Endothelial cell of umbilical vein (primary cell): ENCODE results near the gene SNX5. TPM values are rescaled to one million over a fixed set of nuclear protein-coding genes. Genes with fewer than 3 reads are reported as not detected.

Source experiments
- BruUV-seq: library from RNA; stranded (reverse); fragments of 400-500 nt; replicated peaks from 2 replicates; lab custom pipeline; 2021; lab: Mats Ljungman, UMichigan
- CTCF ChIA-PET: fragments of 300-600, 350-600 bp; sonication (Branson Sonifier 250); formaldehyde crosslinking; loops from one replicate; lab custom pipeline; 2021; ENCODE audit warnings: antibody characterized with exemption, inconsistent platforms; lab: Charles Lee
- POLR2A ChIA-PET: fragments of 300-600, 350-600 bp; sonication (Branson Sonifier 250); formaldehyde crosslinking; loops from one replicate; lab custom pipeline; 2021; ENCODE audit warnings: antibody characterized with exemption, inconsistent platforms; lab: Charles Lee
- DNase-seq: peaks from one replicate; pipeline ENCODE4 v3.0.0-alpha.2; 2011; ENCODE audit warnings: low read depth, low spot score
- FAIRE-seq: peaks from 2 replicates; lab custom pipeline; 2011; peaks lifted over from hg19 to GRCh38; lab: Jason Lieb, UNC
- H2AFZ ChIP-seq: 2 replicates; pipeline ENCODE4 v1.6.0; 2012; ENCODE audit warnings: low read depth, low read length, control low read depth, inconsistent platforms
- H3K27ac ChIP-seq: 2 replicates; pipeline ENCODE4 v1.5.1; 2011; ENCODE audit warnings: low read depth, mild to moderate bottlenecking, control low read depth, low read length, moderate library complexity; ENCODE audit not compliant: insufficient read depth
- H3K27me3 ChIP-seq, 2 experiments: 2 replicates each; pipeline versions ENCODE4 v1.6.0 to v1.6.1; 2011; ENCODE audit warnings: low read length in 2 of 2, mixed read lengths in 1 of 2; ENCODE audit not compliant: control insufficient read depth in 2 of 2, insufficient read depth in 2 of 2
- H3K36me3 ChIP-seq, 2 experiments: 2 replicates in 1 of 2; 3 replicates in 1 of 2; pipeline ENCODE4 v1.5.1; 2011; ENCODE audit warnings: low read length in 2 of 2, mild to moderate bottlenecking in 1 of 2, moderate library complexity in 1 of 2; ENCODE audit not compliant: control insufficient read depth in 2 of 2, insufficient read depth in 2 of 2; ENCODE audit errors: extremely low read depth in 1 of 2
- H3K4me1 ChIP-seq: 3 replicates; pipeline ENCODE4 v1.5.1; 2011; ENCODE audit warnings: mild to moderate bottlenecking, low read length; ENCODE audit not compliant: control insufficient read depth, insufficient read depth; ENCODE audit errors: extremely low read depth
- H3K4me2 ChIP-seq: 2 replicates; pipeline ENCODE4 v1.6.1; 2011; ENCODE audit warnings: low read length, control low read depth, mixed read lengths; ENCODE audit not compliant: insufficient read depth
- H3K4me3 ChIP-seq, 3 experiments: fragments of 200-600 bp in 1 of 3; sonication (generic), shearing (Covaris generic) in 1 of 3; replicated peaks in 1 of 3; 2 replicates each; pipeline ENCODE4 v1.5.1; 2011 to 2016; ENCODE audit warnings: control low read depth in 3 of 3, low read length in 3 of 3, mild to moderate bottlenecking in 2 of 3, inconsistent platforms in 1 of 3, low read depth in 1 of 3, moderate library complexity in 1 of 3; ENCODE audit not compliant: insufficient read depth in 1 of 3
- H3K79me2 ChIP-seq: 2 replicates; pipeline ENCODE4 v1.6.0; 2012; ENCODE audit warnings: low read length, inconsistent platforms; ENCODE audit not compliant: control insufficient read depth, insufficient read depth
- H3K9ac ChIP-seq: replicated peaks from 2 replicates; pipeline ENCODE3; 2011; ENCODE audit warnings: low read length, control low read depth; ENCODE audit not compliant: insufficient read depth; ENCODE audit errors: extremely low read depth
- H3K9me1 ChIP-seq: replicated peaks from 3 replicates; pipeline ENCODE4 v1.6.0; 2011; ENCODE audit warnings: mild to moderate bottlenecking, low read length; ENCODE audit not compliant: control insufficient read depth, insufficient read depth; ENCODE audit errors: extremely low read depth
- H3K9me3 ChIP-seq: replicated peaks from 2 replicates; pipeline ENCODE4 v1.5.1; 2012; ENCODE audit warnings: low read length, inconsistent platforms; ENCODE audit not compliant: control insufficient read depth, insufficient read depth
- H4K20me1 ChIP-seq: replicated peaks from 2 replicates; pipeline ENCODE3; 2011; ENCODE audit warnings: mild to moderate bottlenecking, low read length; ENCODE audit not compliant: control insufficient read depth, insufficient read depth; ENCODE audit errors: extremely low read depth
- CTCF ChIP-seq, 2 donors: IDR thresholded peaks; 1 replicate in 1 of 2; 2 replicates in 1 of 2; pipeline ENCODE4 v1.5.1; 2011; ENCODE audit warnings: low read length in 2 of 2, mild to moderate bottlenecking in 2 of 2, moderate library complexity in 2 of 2, control low read depth in 1 of 2, inconsistent platforms in 1 of 2, low read depth in 1 of 2; ENCODE audit not compliant: insufficient read depth in 1 of 2; ENCODE audit errors: extremely low read depth in 1 of 2
- EZH2 ChIP-seq: IDR thresholded peaks from 2 replicates; pipeline ENCODE4 v1.6.1; 2012; ENCODE audit warnings: borderline replicate concordance, low read depth, mild to moderate bottlenecking, moderate library complexity, low read length, inconsistent platforms; ENCODE audit not compliant: severe bottlenecking
- FOS ChIP-seq: IDR thresholded peaks from 2 replicates; pipeline ENCODE4 v1.6.1; 2011; ENCODE audit warnings: mild to moderate bottlenecking, low read length, moderate library complexity, borderline replicate concordance; ENCODE audit not compliant: insufficient read depth
- GATA2 ChIP-seq: IDR thresholded peaks from 2 replicates; pipeline ENCODE4 v1.7.0; 2011; ENCODE audit warnings: low read depth, mild to moderate bottlenecking, moderate library complexity, mixed read lengths, low read length; ENCODE audit not compliant: insufficient read length, insufficient read depth
- JUN ChIP-seq: IDR thresholded peaks from 2 replicates; pipeline ENCODE4 v1.6.1; 2011; ENCODE audit warnings: borderline replicate concordance, low read depth; ENCODE audit not compliant: insufficient read length, insufficient read depth
- MAX ChIP-seq: IDR thresholded peaks from 2 replicates; pipeline ENCODE4 v1.6.1; 2011; ENCODE audit not compliant: insufficient read depth, insufficient read length
- MYC ChIP-seq: IDR thresholded peaks from one replicate; pipeline ENCODE4 v1.6.1; 2011; ENCODE audit warnings: mild to moderate bottlenecking, low read depth, low read length
- POLR2A ChIP-seq: IDR thresholded peaks from 2 replicates; pipeline ENCODE4 v1.6.1; 2012; ENCODE audit warnings: low read depth, mild to moderate bottlenecking, control low read depth, low read length
- POLR2AphosphoS5 ChIP-seq: IDR thresholded peaks from 2 replicates; pipeline ENCODE4 v1.6.1; 2012; ENCODE audit warnings: low read depth, mild to moderate bottlenecking, control low read depth, low read length, moderate library complexity; ENCODE audit not compliant: insufficient read depth
- dilution Hi-C: fragments of 300-500 bp; cut with MboI; formaldehyde crosslinking; loops from one replicate; pipeline ENCODE4 v1.15.0; 2019; ENCODE audit warnings: low sequenced_read_pairs; ENCODE audit not compliant: extremely low pct_ligation_motif_present
- intact Hi-C: fragments of 100-400 bp; cut with micrococcal nuclease; formaldehyde crosslinking; loops from one replicate; pipeline ENCODE4 v1.10.0; 2022
- polyA plus RNA-seq, 4 experiments: library from polyadenylated mRNA; depleted of rRNA in 3 of 4; stranded (reverse) in 3 of 4; unstranded in 1 of 4; fragments of >200 nt; gene quantifications; 2 replicates each; pipeline versions ENCODE4 v1.2.1 to v1.2.3, GENCODE V29; 2011 to 2012; ENCODE audit warnings: missing spikeins in 1 of 4
- total RNA-seq: library from RNA; stranded (reverse); gene quantifications from 2 replicates; pipeline ENCODE4 v1.2.3, GENCODE V29; 2021

The SNX5 gene
- total and polyA plus RNA-seq, 2 donors (not counting 3 experiments of a cell fraction or from before 2014, with no cell fraction given): 76.2 to 121 TPM

GRCh38 chr20:17941826-17942196 is 26.8 kb downstream of the SNX5 start:
- H3K4me1 ChIP-seq: peaks cover 9% of the 10 kb centered on the region
- H3K79me2 ChIP-seq: peaks cover 8% of the 10 kb centered on the region
- H4K20me1 ChIP-seq: no peaks in the 10 kb centered on the region
- intact Hi-C loops (no loop called here), dilution Hi-C loops (no loop called here)
- H3K4me3 ChIP-seq: no peak overlapping the region
- H2AFZ ChIP-seq: no peak overlapping the region
- no peaks in the 10 kb centered on the region for H3K9me1 ChIP-seq
- H3K4me2 ChIP-seq: no peak overlapping the region
- no peak overlapping the region for H3K9ac ChIP-seq
- peaks cover 26 to 34% of the 10 kb centered on the region in 2 experiments for H3K36me3 ChIP-seq
- FAIRE-seq: no peak
- TF ChIP-seq CTCF (IDR thresholded peaks at IDR 0.05; ENCODE audit: extremely low read depth in 1 of 2, insufficient read depth in 1 of 2, low read depth in 1 of 2, low read length in 2 of 2) (no peak), FOS (no peak), POLR2A (no peak), JUN (no peak), MAX (no peak), POLR2AphosphoS5 (no peak), EZH2 (no peak), GATA2 (no peak), MYC (no peak)
- H3K27me3 ChIP-seq: no peaks in the 10 kb centered on the region
- ChIA-PET POLR2A (no interaction called here), CTCF (interaction anchor here (1.5 kb wide), 1 partner anchor 17 kb away, joined by 5 read pairs; no protein-coding TSS in a partner anchor)
- no peak overlapping the region for H3K27ac ChIP-seq
- no peaks in the 10 kb centered on the region for H3K9me3 ChIP-seq
- no TSS peak for BruUV-seq
- DNase-seq: no peak
